Measurements from ENCODE around the gene STRA8.

Gene STRA8

DNA sequence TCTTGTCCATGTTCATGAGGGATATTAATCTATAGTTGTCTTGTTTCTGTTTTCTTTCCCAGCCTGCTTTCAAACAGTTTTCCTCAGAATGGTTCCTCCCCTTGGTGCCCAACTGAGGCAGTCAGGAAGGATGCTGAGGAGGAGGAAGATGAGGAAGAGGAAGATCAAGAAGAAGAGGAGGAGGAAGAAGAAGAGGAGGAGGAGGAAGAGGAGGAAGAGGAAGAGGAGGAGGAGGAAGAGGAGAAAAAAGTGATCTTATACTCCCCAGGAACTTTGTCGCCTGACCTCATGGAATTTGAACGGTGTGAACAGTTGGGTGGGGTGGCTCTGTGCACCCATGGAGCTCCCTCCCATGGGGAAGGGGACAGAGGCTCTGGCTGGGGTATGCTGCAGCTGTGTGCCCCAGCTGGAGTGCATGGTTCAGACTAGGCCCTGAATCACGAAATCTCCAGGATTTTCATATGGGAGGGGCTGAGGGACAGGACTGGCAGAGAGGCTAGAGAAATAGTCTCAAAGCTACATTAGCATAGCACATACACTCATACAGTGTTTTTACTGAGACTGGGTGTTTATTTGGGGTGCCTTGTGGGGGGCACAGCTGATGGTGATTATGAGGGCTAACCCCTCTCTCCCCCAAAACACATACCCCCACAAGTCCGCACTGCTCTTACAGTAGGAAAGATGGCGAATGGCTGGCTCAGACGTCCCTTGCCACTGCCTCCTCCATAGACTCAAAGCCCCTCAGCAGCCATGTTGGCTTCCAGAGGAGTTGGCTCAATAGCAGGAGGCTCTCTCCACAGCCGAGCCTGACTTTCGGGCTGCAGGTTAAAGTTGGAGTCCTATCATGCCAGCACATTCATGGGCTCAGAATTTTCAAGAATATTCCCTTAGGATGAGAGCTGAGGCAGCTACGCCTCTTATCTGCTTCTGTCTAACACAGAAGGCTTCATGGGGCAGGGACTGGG is 11.9 kb downstream of the STRA8 start:
- no peaks in the 10 kb centered on the region for H3K9me3 ChIP-seq (replicated peaks; ENCODE audit: insufficient read depth, low read length)
- TF ChIP-seq, protein P1, sequence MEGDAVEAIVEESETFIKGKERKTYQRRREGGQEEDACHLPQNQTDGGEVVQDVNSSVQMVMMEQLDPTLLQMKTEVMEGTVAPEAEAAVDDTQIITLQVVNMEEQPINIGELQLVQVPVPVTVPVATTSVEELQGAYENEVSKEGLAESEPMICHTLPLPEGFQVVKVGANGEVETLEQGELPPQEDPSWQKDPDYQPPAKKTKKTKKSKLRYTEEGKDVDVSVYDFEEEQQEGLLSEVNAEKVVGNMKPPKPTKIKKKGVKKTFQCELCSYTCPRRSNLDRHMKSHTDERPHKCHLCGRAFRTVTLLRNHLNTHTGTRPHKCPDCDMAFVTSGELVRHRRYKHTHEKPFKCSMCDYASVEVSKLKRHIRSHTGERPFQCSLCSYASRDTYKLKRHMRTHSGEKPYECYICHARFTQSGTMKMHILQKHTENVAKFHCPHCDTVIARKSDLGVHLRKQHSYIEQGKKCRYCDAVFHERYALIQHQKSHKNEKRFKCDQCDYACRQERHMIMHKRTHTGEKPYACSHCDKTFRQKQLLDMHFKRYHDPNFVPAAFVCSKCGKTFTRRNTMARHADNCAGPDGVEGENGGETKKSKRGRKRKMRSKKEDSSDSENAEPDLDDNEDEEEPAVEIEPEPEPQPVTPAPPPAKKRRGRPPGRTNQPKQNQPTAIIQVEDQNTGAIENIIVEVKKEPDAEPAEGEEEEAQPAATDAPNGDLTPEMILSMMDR (IDR thresholded peaks at IDR 0.05; ENCODE audit: low read length): no peak
- no peak for TF ChIP-seq EZH2phosphoT487 (IDR thresholded peaks at IDR 0.05; ENCODE audit: low read length)
- H3K9ac ChIP-seq (ENCODE audit: low read length): no peak overlapping the region
- H3F3A ChIP-seq (ENCODE audit: insufficient read depth, low read length): 0 out of 2 replicates have a peak, but pooled peaks cover under 1% of the 10 kb centered on the region
- no peak overlapping the region for H3K4me3 ChIP-seq (ENCODE audit: low read length)
- H3K9me2 ChIP-seq (replicated peaks; ENCODE audit: insufficient read depth, low read length): no peaks in the 10 kb centered on the region
- DNase-seq: no peak
- H4K20me1 ChIP-seq (ENCODE audit: insufficient read depth, low read length): no peaks in the 10 kb centered on the region
- no peaks in the 10 kb centered on the region for H3K79me2 ChIP-seq (ENCODE audit: low read length)
- no peaks in the 10 kb centered on the region for H3K36me3 ChIP-seq (replicated peaks; ENCODE audit: insufficient read depth, low read length)
- H3K4me1 ChIP-seq (ENCODE audit: low read length): 0 out of 2 replicates have a peak, but pooled peaks cover 1% of the 10 kb centered on the region
- no peak overlapping the region for H3K27ac ChIP-seq (ENCODE audit: low read length)
- H3K27me3 ChIP-seq (replicated peaks; ENCODE audit: insufficient read depth, low read length): no peaks in the 10 kb centered on the region
- H2AFZ ChIP-seq (ENCODE audit: low read length): no peak overlapping the region
- H3K4me2 ChIP-seq (ENCODE audit: low read depth, low read length): no peak overlapping the region

DNA sequence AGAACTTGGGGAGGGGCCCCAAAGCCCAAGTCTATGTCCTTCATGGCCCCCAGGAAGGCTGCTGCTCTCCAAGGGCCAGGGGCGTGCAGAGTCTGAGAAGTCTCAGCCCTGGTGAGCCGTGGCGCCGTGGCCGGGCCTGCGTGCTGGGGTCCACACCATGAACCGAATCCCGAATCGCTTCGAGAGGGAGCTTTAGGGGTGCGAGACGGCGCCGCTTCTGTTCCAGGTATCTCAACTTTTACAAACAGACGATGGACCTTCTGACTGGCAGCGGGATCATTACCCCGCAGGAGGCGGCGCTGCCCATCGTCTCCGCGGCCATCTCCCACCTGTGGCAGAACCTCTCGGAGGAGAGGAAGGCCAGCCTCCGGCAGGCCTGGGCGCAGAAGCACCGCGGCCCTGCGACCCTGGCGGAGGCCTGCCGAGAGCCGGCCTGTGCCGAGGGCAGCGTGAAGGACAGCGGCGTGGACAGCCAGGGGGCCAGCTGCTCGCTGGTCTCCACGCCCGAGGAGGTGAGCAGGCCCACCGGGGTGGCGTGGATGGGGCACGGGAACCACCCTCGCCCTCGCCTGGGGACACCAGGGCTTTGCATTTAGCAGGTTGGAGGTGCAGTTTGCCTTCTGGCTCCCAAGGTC is 12.7 kb downstream of the STRA8 start:
- Histone ChIP-seq H3F3A (ENCODE audit: insufficient read depth, low read length) (no peaks in the 10 kb centered on the region), H3K4me3 (ENCODE audit: low read length) (no peak overlapping the region), H3K4me1 (ENCODE audit: low read length) (no peaks in the 10 kb centered on the region), H4K20me1 (ENCODE audit: insufficient read depth, low read length) (no peaks in the 10 kb centered on the region), H3K9me3 (replicated peaks; ENCODE audit: insufficient read depth, low read length) (no peaks in the 10 kb centered on the region), H3K9ac (ENCODE audit: low read length) (no peak overlapping the region), H3K27ac (ENCODE audit: low read length) (no peak overlapping the region), H3K4me2 (ENCODE audit: low read depth, low read length) (no peak overlapping the region), H3K9me2 (replicated peaks; ENCODE audit: insufficient read depth, low read length) (no peaks in the 10 kb centered on the region), H3K27me3 (replicated peaks; ENCODE audit: insufficient read depth, low read length) (no peaks in the 10 kb centered on the region), H3K79me2 (ENCODE audit: low read length) (no peaks in the 10 kb centered on the region), H3K36me3 (replicated peaks; ENCODE audit: insufficient read depth, low read length) (no peaks in the 10 kb centered on the region), H2AFZ (ENCODE audit: low read length) (no peak overlapping the region)
- TF ChIP-seq EZH2 (optimal IDR thresholded peaks at IDR 0.05; ENCODE audit: low read depth, low read length) (no peak), EZH2phosphoT487 (IDR thresholded peaks at IDR 0.05; ENCODE audit: low read length) (no peak)
- TF ChIP-seq, protein P1 (IDR thresholded peaks at IDR 0.05; ENCODE audit: low read length): no peak
- DNase-seq: no peak

DNA sequence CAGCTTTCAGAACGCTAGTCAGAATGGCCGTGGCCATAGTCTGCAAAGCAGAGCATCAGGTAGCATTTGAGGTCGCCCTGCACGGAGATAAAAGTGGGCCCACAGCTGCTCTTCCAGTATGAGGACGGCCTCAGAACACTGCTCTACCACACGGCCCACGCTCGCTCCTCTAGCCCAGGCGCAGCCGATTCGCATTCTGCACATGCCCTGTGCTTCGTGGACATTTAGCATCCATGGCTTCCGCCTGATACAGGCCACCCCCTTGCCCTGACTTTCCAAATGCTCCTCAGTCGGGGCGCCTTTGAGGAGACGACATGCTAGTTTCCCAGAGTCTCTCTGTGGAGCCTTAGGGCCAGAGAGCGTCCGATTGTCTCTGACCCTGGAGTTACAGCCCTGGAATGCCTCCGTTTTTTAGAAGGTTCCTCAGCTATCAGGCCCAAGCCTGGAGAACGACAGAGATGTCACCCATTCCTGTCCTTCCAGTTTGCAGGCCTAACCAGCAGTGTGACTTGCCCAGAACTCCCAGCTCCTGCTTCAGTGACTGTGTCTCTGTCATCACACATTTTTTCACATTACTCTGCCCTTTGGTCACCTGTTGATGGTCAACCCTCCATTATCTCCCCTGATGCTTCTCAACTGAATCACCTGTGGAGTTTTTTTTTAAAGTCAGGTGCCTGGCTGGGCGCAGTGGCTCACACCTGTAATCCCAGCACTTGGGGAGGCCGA is 14.3 kb downstream of the STRA8 start:
- no peaks in the 10 kb centered on the region for H3K9me3 ChIP-seq (replicated peaks; ENCODE audit: insufficient read depth, low read length)
- H4K20me1 ChIP-seq (ENCODE audit: insufficient read depth, low read length): no peaks in the 10 kb centered on the region
- no peaks in the 10 kb centered on the region for H3K9me2 ChIP-seq (replicated peaks; ENCODE audit: insufficient read depth, low read length)
- H3K4me1 ChIP-seq (ENCODE audit: low read length): no peaks in the 10 kb centered on the region
- no peak overlapping the region for H3K27ac ChIP-seq (ENCODE audit: low read length)
- DNase-seq: no peak
- H3K27me3 ChIP-seq (replicated peaks; ENCODE audit: insufficient read depth, low read length): no peaks in the 10 kb centered on the region
- peak overlapping the region; percentile 66 for H2AFZ ChIP-seq (ENCODE audit: low read length)
- TF ChIP-seq EZH2 (optimal IDR thresholded peaks at IDR 0.05; ENCODE audit: low read depth, low read length): no peak
- TF ChIP-seq EZH2phosphoT487 (IDR thresholded peaks at IDR 0.05; ENCODE audit: low read length): no peak
- TF ChIP-seq, protein P1 (IDR thresholded peaks at IDR 0.05; ENCODE audit: low read length): no peak
- H3K9ac ChIP-seq (ENCODE audit: low read length): no peak overlapping the region
- no peaks in the 10 kb centered on the region for H3F3A ChIP-seq (ENCODE audit: insufficient read depth, low read length)
- H3K79me2 ChIP-seq (ENCODE audit: low read length): no peaks in the 10 kb centered on the region
- H3K36me3 ChIP-seq (replicated peaks; ENCODE audit: insufficient read depth, low read length): no peaks in the 10 kb centered on the region
- peak overlapping the region; percentile 51 for H3K4me3 ChIP-seq (ENCODE audit: low read length)
- peak overlapping the region; percentile 31; the same call in 1 of the 2 replicates for H3K4me2 ChIP-seq (ENCODE audit: low read depth, low read length)

Data from MM.1S (cell line).